ENCODE data around the gene ABL2. TPM values are rescaled to one million over a fixed set of nuclear protein-coding genes. Genes with fewer than 3 reads are reported as not detected.

ABL2 gene
- total RNA-seq, 1 donor = 14.6 TPM

DNA sequence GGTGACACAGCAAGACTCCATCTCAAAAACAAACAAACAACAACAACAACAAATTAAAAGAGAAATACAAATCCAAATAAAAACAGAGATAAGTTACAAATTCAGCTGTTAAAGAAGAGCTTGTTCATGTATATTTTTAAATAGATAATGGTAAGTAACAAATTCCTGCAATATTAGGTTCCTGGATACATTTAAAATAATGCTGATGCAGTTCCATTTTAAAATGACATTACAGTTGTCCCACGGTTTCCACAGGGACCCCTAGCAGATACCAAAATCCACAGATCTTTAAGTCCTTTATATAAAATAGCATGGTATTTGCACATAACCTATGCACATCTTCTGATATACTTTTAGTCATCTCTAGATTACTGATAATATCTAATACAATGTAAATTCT is 61.5 kb downstream of the ABL2 start:
- H3K9me3 ChIP-seq (ENCODE audit: low read depth, low read length) = no peaks in the 10 kb centered on the region
- peaks cover 5% of the 10 kb centered on the region for H3K4me1 ChIP-seq (ENCODE audit: insufficient read depth, low read length)
- no peak overlapping the region for H3K4me3 ChIP-seq (ENCODE audit: low read length)
- H3K27me3 ChIP-seq (ENCODE audit: insufficient read depth, low read length) = no peaks in the 10 kb centered on the region

DNA sequence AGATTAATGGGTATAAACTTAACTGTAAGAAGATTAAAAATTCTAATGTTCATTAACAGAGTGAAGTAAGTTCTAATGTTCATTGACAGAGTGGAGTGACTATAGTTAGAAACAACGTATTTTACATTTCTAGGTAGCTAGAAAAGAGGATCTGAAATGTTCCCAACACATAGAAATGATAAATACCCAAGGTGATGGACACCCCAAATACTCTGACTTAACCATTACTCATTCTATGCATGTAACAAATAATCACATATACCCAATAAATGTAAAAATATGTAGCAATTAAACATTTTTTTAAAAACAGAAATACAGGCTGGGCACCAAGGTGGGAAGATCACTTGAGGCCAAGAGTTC is 62.1 kb downstream of the ABL2 start:
- H3K4me1 ChIP-seq (ENCODE audit: insufficient read depth, low read length) = peaks cover 5% of the 10 kb centered on the region
- no peak overlapping the region for H3K4me3 ChIP-seq (ENCODE audit: low read length)
- H3K9me3 ChIP-seq (ENCODE audit: low read depth, low read length) = no peaks in the 10 kb centered on the region
- H3K27me3 ChIP-seq (ENCODE audit: insufficient read depth, low read length) = no peaks in the 10 kb centered on the region

DNA sequence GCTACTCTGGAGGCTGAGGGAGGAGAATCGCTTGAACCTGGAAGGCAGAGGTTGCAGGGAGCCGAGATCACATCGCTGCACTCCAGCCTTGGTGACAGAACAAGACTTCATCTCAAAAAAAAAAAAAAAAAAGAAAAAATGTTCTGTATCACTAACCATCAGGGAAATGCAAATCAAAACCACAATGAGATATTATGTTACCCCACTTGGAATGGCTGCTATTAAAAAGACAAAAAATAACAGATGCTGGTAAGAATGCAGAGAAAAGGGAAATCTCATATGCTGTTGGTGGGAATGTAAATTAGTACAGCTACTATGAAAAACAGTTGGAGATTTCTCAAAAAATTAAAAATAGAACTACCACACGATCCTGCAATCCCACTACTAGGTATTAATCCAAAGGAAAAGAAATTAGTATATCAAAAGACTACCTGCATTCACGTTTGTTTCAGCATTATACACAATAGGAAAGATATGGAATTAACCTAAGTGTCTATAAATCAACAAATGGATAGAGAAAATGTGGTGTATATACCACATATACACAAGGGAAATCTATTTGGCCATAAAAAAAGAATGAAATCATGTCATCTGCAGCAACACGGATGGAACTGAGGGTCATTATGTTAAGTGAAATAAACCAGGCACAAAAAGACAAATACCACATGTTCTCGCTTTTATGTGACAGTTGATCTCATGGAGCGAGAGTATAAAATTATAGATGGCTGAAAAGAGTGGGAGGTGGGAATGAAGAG is 62.6 kb downstream of the ABL2 start:
- H3K4me1 ChIP-seq (ENCODE audit: insufficient read depth, low read length) = peaks cover 5% of the 10 kb centered on the region
- no peaks in the 10 kb centered on the region for H3K27me3 ChIP-seq (ENCODE audit: insufficient read depth, low read length)
- H3K4me3 ChIP-seq (ENCODE audit: low read length) = no peak overlapping the region

DNA sequence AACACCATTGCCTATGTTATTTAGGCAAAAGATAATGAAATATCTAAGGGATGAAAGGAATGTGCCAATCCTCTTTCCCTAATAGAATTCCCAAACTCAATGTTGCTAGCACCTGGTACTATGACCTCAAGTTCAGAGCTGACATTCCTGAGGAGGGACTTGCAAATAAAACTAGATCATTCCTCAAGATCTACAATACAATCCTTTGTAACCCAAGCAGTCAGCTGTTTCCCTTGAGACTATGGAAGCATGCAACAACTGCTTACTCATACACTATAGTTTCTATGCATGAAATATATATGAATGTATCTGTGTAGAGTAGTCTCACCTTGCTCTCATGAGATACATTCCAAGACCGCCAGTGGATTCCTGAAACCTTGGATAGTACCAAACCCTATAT is 65.0 kb downstream of the ABL2 start:
- Histone ChIP-seq H3K9me3 (ENCODE audit: low read depth, low read length) (no peaks in the 10 kb centered on the region), H3K4me1 (ENCODE audit: insufficient read depth, low read length) (no peaks in the 10 kb centered on the region), H3K27me3 (ENCODE audit: insufficient read depth, low read length) (no peaks in the 10 kb centered on the region)

More for the DNA sequence above, 62.6 kb downstream of the ABL2 start:
- no peaks in the 10 kb centered on the region for H3K9me3 ChIP-seq (ENCODE audit: low read depth, low read length)

DNA sequence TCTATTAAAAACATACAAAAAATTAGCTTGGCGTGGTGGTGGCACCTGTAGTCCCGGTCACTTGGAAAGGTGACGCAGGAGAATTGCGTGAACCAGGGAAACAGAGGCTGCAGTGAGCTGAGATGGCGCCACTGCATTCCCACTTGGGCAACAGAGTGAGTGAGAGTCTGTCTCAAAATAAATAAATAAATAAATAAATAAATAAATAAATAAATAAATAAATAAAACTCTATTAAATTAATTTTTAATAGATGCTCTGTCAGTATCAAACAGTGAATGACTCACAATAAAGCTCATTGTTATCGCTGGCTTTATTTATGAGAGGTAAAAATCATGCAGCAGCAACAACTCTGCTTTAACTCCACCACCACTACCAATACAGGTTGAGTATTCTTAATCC is 72.8 kb downstream of the ABL2 start:
- H3K9me3 ChIP-seq (ENCODE audit: low read depth, low read length) = no peaks in the 10 kb centered on the region
- H3K4me3 ChIP-seq (ENCODE audit: low read length) = no peak overlapping the region
- H3K27me3 ChIP-seq (ENCODE audit: insufficient read depth, low read length) = no peaks in the 10 kb centered on the region
- no peaks in the 10 kb centered on the region for H3K4me1 ChIP-seq (ENCODE audit: insufficient read depth, low read length)

More for the DNA sequence above, 65.0 kb downstream of the ABL2 start:
- no peak overlapping the region for H3K4me3 ChIP-seq (ENCODE audit: low read length)

DNA sequence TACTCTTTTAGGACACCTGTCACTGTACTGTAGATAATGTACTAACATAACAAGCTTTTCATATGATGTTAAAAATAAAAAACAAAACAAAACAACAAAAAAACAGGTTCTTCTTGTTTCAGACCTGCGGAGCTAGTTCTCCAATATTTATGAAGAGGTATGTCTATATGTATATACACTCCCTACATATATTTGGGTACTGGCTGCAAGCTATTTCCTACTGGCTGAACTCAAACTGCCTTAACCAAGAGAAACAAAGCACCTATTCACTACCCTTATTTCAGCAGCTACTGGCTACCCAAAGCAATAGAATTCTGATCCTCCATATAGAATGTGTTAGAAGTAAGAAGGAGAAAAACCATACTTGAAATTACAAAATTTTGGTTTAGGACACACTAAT is 73.5 kb downstream of the ABL2 start:
- Histone ChIP-seq H3K9me3 (ENCODE audit: low read depth, low read length) (no peaks in the 10 kb centered on the region), H3K4me1 (ENCODE audit: insufficient read depth, low read length) (no peaks in the 10 kb centered on the region), H3K4me3 (ENCODE audit: low read length) (no peak overlapping the region), H3K27me3 (ENCODE audit: insufficient read depth, low read length) (no peaks in the 10 kb centered on the region)

DNA sequence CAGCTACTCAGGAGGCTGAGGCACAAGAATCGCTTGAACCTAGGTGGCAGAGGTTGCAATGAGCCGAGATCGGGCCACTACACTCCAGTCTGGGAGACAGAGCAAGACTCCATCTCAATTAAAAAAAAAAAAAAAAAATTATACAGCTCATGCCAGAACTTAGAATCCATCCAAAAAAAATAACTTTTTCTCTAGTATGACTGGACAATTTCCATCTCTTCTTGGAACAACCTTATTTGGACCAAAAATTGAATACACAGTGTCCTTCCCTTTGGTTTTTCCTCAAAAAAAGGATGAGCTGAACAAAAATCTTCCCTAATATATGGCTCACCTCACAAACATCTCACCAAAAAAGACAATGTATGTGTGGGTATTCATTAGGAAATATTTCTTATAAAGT is 73.9 kb downstream of the ABL2 start:
- H3K9me3 ChIP-seq (ENCODE audit: low read depth, low read length) = no peaks in the 10 kb centered on the region
- no peak overlapping the region for H3K4me3 ChIP-seq (ENCODE audit: low read length)
- no peaks in the 10 kb centered on the region for H3K27me3 ChIP-seq (ENCODE audit: insufficient read depth, low read length)

DNA sequence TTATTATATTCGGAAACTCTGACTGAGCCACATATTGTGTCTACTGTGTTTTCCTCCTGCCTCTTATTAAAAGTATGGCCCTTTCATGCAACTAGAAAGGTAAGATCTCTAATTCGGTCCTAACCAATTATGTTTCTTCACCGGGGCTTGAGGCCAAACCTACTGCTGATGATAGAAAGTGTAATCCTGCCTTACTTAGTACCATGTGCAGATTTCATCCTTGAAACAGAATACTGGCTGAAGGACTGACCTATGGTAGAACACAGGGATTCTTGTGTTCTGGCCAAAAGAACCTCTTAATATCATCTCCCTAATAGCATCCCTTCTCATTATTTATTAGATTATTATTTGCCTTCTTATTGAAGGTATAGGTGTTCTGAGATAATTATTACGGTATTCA is 75.0 kb downstream of the ABL2 start:
- H3K27me3 ChIP-seq (ENCODE audit: insufficient read depth, low read length) = no peaks in the 10 kb centered on the region
- H3K9me3 ChIP-seq (ENCODE audit: low read depth, low read length) = no peaks in the 10 kb centered on the region
- no peak overlapping the region for H3K4me3 ChIP-seq (ENCODE audit: low read length)
- no peaks in the 10 kb centered on the region for H3K4me1 ChIP-seq (ENCODE audit: insufficient read depth, low read length)

More for the DNA sequence above, 73.9 kb downstream of the ABL2 start:
- no peaks in the 10 kb centered on the region for H3K4me1 ChIP-seq (ENCODE audit: insufficient read depth, low read length)

DNA sequence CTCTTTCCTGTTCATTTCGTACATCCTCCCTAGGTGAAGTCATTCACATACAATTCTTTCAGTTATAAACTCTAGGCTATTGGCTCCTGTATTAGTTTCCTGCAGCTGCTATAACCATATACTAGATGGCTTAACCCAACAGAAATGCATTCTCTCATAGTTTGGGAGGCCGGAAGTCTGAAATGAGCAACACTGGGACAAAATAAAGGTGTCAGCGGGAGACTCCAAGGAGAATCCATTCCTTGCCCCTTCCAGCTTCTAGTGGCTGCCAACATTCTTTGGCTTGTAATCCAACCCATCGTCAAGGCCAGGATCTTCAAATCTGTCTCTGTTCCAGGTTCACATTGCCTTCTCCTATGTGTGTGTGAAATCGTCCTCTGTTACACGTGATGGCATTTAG is 76.3 kb downstream of the ABL2 start:
- Histone ChIP-seq H3K4me3 (ENCODE audit: low read length) (no peak overlapping the region), H3K4me1 (ENCODE audit: insufficient read depth, low read length) (no peaks in the 10 kb centered on the region), H3K27me3 (ENCODE audit: insufficient read depth, low read length) (no peaks in the 10 kb centered on the region), H3K9me3 (ENCODE audit: low read depth, low read length) (no peaks in the 10 kb centered on the region)

DNA sequence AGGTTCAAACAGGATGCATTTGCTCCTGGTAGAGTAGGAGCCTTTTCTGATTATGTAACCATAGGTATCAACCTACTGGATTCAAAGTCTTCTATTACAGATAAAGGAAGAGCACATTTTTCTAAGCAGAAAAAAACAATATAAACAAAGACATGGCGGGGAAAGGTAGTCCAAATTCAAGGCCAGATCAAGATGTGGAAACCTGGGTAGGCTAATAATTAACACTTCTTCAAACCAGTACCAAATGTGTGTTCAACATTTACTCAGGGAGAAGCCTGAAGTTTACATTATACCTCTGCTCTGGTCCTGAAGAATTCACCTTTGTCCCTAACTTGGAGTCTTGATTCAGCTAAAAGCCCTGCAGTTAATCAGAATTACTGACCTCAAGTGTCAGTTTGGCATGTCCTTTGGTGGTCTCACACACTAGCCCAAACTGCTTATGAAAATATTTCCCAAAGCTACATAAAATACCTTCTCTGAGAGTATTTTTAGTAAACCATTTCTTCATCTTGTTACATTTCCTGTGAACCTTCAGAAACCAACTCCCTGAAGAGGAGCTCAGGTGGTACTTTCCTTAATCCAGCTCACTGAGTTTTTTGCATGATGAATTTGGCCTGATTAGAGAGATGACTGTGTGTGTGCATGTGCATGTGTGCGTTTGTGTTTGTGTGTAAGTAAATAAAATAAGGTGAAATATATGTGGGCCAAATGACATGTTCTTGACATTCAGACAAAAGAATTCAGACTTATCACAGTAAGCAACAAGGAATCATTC is 77.4 kb downstream of the ABL2 start:
- Histone ChIP-seq H3K9me3 (ENCODE audit: low read depth, low read length) (no peaks in the 10 kb centered on the region), H3K27me3 (ENCODE audit: insufficient read depth, low read length) (no peaks in the 10 kb centered on the region), H3K4me1 (ENCODE audit: insufficient read depth, low read length) (no peaks in the 10 kb centered on the region), H3K4me3 (ENCODE audit: low read length) (no peak overlapping the region)

DNA sequence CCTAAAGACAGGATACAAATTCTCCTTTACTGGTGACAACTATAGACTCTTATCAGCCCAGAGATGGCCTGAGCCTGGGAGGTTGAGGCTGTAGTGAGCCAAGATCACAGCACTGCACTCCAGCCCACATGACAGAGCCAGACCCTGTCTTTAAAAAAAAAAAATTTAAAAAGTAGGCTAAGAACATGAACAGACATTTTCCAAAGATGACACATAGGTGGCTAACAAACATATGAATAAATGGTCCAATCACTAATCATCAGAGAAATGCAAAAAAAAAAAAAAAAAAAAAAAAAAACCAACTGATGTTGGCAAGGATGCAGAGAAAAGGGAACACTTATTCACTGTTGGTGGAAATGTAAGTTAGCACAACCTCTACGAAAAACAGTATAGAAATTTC is 82.6 kb downstream of the ABL2 start:
- Histone ChIP-seq H3K9me3 (ENCODE audit: low read depth, low read length) (no peaks in the 10 kb centered on the region), H3K4me1 (ENCODE audit: insufficient read depth, low read length) (peaks cover 9% of the 10 kb centered on the region), H3K4me3 (ENCODE audit: low read length) (no peak overlapping the region), H3K27me3 (ENCODE audit: insufficient read depth, low read length) (no peaks in the 10 kb centered on the region)

DNA sequence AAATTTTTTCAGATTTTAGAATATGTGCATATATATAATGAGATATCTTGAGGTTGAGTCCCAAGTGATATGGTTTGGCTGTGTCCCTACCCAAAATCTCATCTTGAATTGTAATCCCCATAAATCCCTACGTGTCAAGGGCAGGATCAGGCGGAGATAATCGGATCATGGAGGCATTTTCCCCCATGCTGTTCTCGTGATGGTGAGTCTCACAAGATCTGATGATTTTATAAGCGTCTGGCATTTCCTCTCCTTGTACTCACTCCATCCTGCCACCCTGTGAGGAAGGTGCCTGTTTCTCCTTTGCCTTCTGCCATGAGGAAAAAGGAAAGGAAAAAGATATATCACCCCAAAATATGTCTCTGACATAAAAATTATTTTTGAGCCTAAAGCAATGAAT is 83.0 kb downstream of the ABL2 start:
- Histone ChIP-seq H3K4me1 (ENCODE audit: insufficient read depth, low read length) (peaks cover 9% of the 10 kb centered on the region), H3K9me3 (ENCODE audit: low read depth, low read length) (no peaks in the 10 kb centered on the region), H3K4me3 (ENCODE audit: low read length) (no peak overlapping the region), H3K27me3 (ENCODE audit: insufficient read depth, low read length) (no peaks in the 10 kb centered on the region)

DNA sequence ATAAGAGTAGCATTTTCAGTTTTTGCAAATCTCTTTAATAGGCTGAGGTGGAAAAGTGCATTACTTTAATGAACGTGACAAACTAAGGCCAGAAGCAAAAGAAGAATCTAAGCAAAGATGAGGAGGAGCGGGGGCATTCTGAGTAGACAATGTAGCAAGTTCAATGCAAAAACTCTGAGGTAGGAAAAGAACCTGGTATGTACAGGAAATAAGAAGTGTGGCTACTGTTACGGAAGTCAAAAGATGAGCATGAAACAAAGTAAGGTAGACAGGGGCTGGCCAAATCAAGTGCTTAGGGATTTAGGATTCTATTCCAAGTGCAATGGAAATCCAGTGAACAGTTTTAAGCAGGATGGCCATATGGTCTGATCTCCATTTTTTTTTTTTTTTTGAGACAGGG is 84.0 kb downstream of the ABL2 start:
- H3K9me3 ChIP-seq (ENCODE audit: low read depth, low read length) = no peaks in the 10 kb centered on the region
- no peaks in the 10 kb centered on the region for H3K27me3 ChIP-seq (ENCODE audit: insufficient read depth, low read length)
- H3K4me1 ChIP-seq (ENCODE audit: insufficient read depth, low read length) = peaks cover 16% of the 10 kb centered on the region
- H3K4me3 ChIP-seq (ENCODE audit: low read length) = no peak overlapping the region

DNA sequence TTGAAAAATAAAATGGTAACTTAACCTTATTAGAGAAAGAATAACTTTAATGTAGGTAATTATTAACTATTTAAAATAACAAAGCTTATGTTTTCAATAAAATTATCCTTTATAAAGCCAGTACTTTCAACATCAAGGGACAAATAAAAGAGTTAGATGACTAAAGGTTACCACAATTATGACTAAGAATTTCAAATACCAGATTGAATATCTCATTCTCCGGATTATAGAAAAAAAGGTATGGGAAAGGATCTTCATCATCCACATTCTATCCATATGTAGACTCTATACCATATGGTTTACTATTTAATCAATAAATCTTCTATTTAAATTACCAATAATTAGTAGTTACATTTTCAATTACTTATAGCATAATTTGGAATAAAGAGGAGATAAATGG is 84.9 kb downstream of the ABL2 start:
- H3K4me3 ChIP-seq (ENCODE audit: low read length) = no peak overlapping the region
- H3K9me3 ChIP-seq (ENCODE audit: low read depth, low read length) = no peaks in the 10 kb centered on the region
- H3K27me3 ChIP-seq (ENCODE audit: insufficient read depth, low read length) = no peaks in the 10 kb centered on the region
- H3K4me1 ChIP-seq (ENCODE audit: insufficient read depth, low read length) = peaks cover 16% of the 10 kb centered on the region

DNA sequence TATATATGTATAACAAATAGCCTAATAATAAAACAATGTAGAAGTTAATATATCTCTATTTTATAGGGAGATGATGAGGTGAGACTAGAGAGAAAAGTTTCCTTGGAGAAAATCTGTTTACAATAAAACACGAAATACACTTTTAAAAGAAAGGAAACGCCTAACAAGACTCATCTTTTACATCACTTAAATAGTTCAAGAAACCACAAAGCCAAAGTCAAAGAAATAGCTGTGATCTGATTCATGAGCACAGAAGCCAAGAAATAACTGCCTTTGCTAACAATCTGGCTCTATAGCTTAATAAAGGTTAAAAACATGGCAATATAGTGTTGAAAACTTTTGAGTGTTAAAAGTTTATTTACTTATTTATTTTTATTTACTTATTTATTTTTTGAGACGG is 86.2 kb downstream of the ABL2 start:
- Histone ChIP-seq H3K4me1 (ENCODE audit: insufficient read depth, low read length) (peaks cover 16% of the 10 kb centered on the region), H3K4me3 (ENCODE audit: low read length) (no peak overlapping the region), H3K27me3 (ENCODE audit: insufficient read depth, low read length) (no peaks in the 10 kb centered on the region), H3K9me3 (ENCODE audit: low read depth, low read length) (no peaks in the 10 kb centered on the region)

DNA sequence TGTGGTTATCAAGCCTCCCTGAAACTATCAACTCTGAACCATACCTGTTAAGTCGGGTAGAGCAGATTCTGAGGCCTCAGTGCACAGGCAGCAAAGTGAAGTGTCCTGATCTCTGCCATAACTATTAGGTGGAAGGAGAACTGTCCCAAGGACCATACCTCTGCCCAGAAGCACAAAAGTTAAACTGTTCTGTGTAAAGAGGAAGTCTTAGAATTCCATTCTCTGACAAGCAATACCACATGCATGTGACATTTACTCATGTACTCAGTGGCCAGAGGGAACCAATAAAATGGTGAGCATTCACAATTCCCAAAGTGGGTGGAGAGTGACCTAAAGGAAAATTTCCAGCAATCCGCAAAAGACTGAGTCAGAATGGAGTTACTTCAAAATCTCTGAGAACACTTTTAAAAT is 86.6 kb downstream of the ABL2 start:
- Histone ChIP-seq H3K4me3 (ENCODE audit: low read length) (no peak overlapping the region), H3K4me1 (ENCODE audit: insufficient read depth, low read length) (peaks cover 16% of the 10 kb centered on the region), H3K27me3 (ENCODE audit: insufficient read depth, low read length) (no peaks in the 10 kb centered on the region), H3K9me3 (ENCODE audit: low read depth, low read length) (no peaks in the 10 kb centered on the region)
